Measurements from ENCODE around the gene SCGB3A2. TPM values are rescaled to one million over a fixed set of nuclear protein-coding genes. Genes with fewer than 3 reads are reported as not detected.

The SCGB3A2 gene
- total RNA-seq, 1 donor, result not detected

- TF ChIP-seq CTCF (IDR thresholded peaks at IDR 0.05; ENCODE audit: insufficient read depth, low read length), result no peak
- H3K4me3 ChIP-seq (ENCODE audit: low read depth, low read length), result no peak overlapping the region
- DNase-seq (ENCODE audit: low read depth), result no peak
These were observed 24.2 kb upstream of the SCGB3A2 start for GRCh38 chr5:147854331-147854730.

- DNase-seq (ENCODE audit: low read depth), result no peak
- no peak overlapping the region for H3K4me3 ChIP-seq (ENCODE audit: low read depth, low read length)
- TF ChIP-seq CTCF (IDR thresholded peaks at IDR 0.05; ENCODE audit: insufficient read depth, low read length), result no peak
These were observed 23.4 kb upstream of the SCGB3A2 start for GRCh38 chr5:147854894-147855773.

GRCh38 chr5:147855774-147856069, 22.8 kb upstream of the SCGB3A2 start:
- DNase-seq (ENCODE audit: low read depth), result no peak
- TF ChIP-seq CTCF (IDR thresholded peaks at IDR 0.05; ENCODE audit: insufficient read depth, low read length), result no peak
- no peak overlapping the region for H3K4me3 ChIP-seq (ENCODE audit: low read depth, low read length)

- no peak for TF ChIP-seq CTCF (IDR thresholded peaks at IDR 0.05; ENCODE audit: insufficient read depth, low read length)
- no peak for DNase-seq (ENCODE audit: low read depth)
- no peak overlapping the region for H3K4me3 ChIP-seq (ENCODE audit: low read depth, low read length)
These were observed 21.7 kb upstream of the SCGB3A2 start for GRCh38 chr5:147856801-147857200.

- DNase-seq (ENCODE audit: low read depth), result peak; percentile 81
- H3K4me3 ChIP-seq (ENCODE audit: low read depth, low read length), result no peak overlapping the region
- TF ChIP-seq CTCF (IDR thresholded peaks at IDR 0.05; ENCODE audit: insufficient read depth, low read length), result peak; percentile 83
These were observed 21.0 kb upstream of the SCGB3A2 start for GRCh38 chr5:147857302-147858129.

GRCh38 chr5:147858565-147858964, 19.9 kb upstream of the SCGB3A2 start:
- no peak overlapping the region for H3K4me3 ChIP-seq (ENCODE audit: low read depth, low read length)
- no peak for DNase-seq (ENCODE audit: low read depth)
- TF ChIP-seq CTCF (IDR thresholded peaks at IDR 0.05; ENCODE audit: insufficient read depth, low read length), result no peak

All from fibroblast of the aortic adventitia (primary cell).